Mesothelial cell of epicardium (in vitro differentiated cells): ENCODE results near the gene TANGO2. TPM values are rescaled to one million over a fixed set of nuclear protein-coding genes. Genes with fewer than 3 reads are reported as not detected.
A peak's percentile ranks its signal among the peaks of the same experiment; 100 is the strongest.

Source experiments
- DNase-seq, 2 experiments: peaks; one replicate each; pipeline ENCODE4 v3.0.0; 2021; ENCODE audit warnings: low spot score in 2 of 2; ENCODE audit not compliant: unreplicated experiment in 2 of 2
- H3K27ac Mint-ChIP-seq: 2 replicates; pipeline ENCODE4 v1.8.0; 2021; ENCODE audit warnings: mixed read lengths
- H3K27me3 Mint-ChIP-seq: 2 replicates; pipeline ENCODE4 v1.8.0; 2021; ENCODE audit warnings: low read depth, mixed read lengths
- H3K36me3 Mint-ChIP-seq: 2 replicates; pipeline ENCODE4 v1.8.0; 2021; ENCODE audit warnings: mixed read lengths
- H3K4me1 Mint-ChIP-seq: 2 replicates; pipeline ENCODE4 v1.8.0; 2021; ENCODE audit warnings: mixed read lengths
- H3K4me3 Mint-ChIP-seq: 2 replicates; pipeline ENCODE4 v1.8.0; 2021; ENCODE audit warnings: mild to moderate bottlenecking, moderate library complexity, mixed read lengths
- H3K9me3 Mint-ChIP-seq: 2 replicates; pipeline ENCODE4 v1.8.0; 2021; ENCODE audit warnings: mixed read lengths
- microRNA-seq: library from miRNA; unstranded; fragments of <30 nt; microRNA quantifications from one replicate; pipeline ENCODE4 v1.2.0, GENCODE V29; 2021; ENCODE audit warnings: inconsistent platforms, mixed read lengths
- total RNA-seq: library from RNA; stranded (reverse); gene quantifications from 3 replicates; pipeline ENCODE4 v1.2.1, GENCODE V29; 2021
- TF ChIP-seq, protein P1 (sequence below): fragments of 200-600 bp; sonication (generic); IDR thresholded peaks from one replicate; pipeline ENCODE4 v1.5.0; 2021; ENCODE audit warnings: antibody characterized with exemption; ENCODE audit not compliant: unreplicated experiment

Gene TANGO2
- total RNA-seq, 1 donor from 2014 or later: 15.6 TPM

DNA sequence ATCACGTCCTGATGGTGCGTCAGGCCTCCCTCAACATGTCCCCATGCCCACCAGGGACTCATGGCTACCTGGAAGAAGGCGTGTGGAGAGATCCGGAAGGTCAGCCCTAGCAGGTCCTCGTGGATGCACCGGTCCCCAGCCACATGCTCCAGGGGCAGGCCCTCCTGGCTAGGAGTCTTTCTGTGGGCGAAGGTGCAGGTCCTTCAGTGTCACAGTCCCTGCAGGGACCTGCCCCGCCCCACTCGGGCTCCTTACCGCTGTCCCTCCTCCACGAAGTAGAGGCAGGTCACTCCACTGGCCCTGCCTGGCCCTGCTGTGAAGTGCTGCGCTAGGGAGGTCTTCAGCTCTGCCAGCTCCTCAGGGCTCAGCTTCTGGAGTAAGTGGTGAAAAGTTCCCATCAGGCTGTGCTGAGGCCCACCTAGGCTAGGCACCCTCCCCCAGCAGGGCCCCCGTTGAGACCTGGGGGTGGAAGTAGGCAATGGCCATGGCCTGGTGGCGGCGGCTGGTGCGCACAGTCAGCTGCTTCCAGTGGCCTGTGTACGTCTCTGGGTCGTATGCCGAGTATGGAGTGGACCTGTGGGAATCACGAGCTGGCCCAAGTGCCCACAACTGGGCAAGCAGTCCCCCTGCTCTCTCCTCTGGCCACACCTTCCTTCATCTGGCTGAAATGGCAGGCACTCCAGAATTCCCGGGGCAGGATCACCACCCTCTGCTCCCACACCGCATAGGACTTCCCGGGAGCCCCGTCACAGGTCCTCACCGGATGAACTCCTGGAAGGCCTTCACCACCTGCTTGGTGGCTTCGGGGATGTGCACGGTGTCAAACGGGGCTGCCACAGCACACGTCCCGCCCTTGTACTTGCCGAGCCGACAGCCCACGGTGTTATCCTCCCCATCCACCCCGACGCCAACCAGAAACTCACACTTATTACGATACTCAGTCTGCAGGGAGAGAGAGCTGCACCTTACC lies 93.9 kb downstream of the TANGO2 start:
- H3K27ac Mint-ChIP-seq: peak overlapping the region; percentile 66
- H3K4me1 Mint-ChIP-seq: peaks cover 18% of the 10 kb centered on the region
- peak overlapping the region; percentile 83 for H3K4me3 Mint-ChIP-seq
- TF ChIP-seq, protein P1, sequence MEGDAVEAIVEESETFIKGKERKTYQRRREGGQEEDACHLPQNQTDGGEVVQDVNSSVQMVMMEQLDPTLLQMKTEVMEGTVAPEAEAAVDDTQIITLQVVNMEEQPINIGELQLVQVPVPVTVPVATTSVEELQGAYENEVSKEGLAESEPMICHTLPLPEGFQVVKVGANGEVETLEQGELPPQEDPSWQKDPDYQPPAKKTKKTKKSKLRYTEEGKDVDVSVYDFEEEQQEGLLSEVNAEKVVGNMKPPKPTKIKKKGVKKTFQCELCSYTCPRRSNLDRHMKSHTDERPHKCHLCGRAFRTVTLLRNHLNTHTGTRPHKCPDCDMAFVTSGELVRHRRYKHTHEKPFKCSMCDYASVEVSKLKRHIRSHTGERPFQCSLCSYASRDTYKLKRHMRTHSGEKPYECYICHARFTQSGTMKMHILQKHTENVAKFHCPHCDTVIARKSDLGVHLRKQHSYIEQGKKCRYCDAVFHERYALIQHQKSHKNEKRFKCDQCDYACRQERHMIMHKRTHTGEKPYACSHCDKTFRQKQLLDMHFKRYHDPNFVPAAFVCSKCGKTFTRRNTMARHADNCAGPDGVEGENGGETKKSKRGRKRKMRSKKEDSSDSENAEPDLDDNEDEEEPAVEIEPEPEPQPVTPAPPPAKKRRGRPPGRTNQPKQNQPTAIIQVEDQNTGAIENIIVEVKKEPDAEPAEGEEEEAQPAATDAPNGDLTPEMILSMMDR: no peak
- H3K9me3 Mint-ChIP-seq: no peaks in the 10 kb centered on the region
- DNase-seq: no peak
- peaks cover 10% of the 10 kb centered on the region for H3K36me3 Mint-ChIP-seq
- H3K27me3 Mint-ChIP-seq: no peaks in the 10 kb centered on the region

DNA sequence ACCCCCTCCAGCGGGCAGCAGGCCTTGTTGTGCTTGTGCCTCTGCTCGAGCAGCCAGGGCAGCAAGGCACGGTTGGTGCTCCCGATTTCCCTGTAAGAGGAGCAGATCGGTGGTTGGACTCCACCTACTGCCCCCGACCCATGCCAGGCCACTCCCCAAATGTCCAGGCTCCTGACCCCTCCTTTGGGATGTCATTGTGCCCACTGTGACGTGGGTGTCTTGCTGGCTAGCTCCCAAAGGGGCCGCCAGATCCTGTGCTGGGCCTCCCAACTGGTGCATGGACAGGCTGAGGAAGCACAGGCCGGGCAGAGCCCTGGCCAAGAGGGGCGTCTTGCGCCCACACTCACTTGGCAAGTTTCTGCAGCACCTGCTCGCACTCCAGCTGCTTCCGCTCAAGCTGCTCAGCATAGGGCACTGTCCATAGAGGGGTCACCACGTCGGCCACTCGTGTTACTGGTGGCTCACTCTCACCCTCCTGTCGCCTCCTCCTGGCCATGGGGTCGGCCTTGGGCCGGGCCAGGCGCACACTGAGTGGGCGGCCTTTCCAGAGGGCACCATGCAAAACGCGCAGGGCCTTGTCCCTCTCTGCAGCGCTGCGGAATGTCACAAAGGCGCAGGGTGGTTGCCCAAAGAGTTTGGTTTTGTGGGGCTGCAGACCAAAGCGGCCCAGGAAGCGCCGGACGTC lies 94.9 kb downstream of the TANGO2 start, which contains the start of gene RANBP1:
Gene RANBP1, plus strand, starts transcription at position 414 of the 685 bp plus-strand sequence. Its CDS starts 81 bp downstream, at position 495.
- no peaks in the 10 kb centered on the region for H3K9me3 Mint-ChIP-seq
- H3K4me3 Mint-ChIP-seq: peak within 1 kb of the TSS; percentile 83
- TF ChIP-seq, protein P1: no peak
- H3K27me3 Mint-ChIP-seq: no peaks in the 10 kb centered on the region
- peaks cover 10% of the 10 kb centered on the region for H3K36me3 Mint-ChIP-seq
- H3K4me1 Mint-ChIP-seq: peaks cover 18% of the 10 kb centered on the region
- no peak for DNase-seq
- H3K27ac Mint-ChIP-seq: peak within 1 kb of the TSS; percentile 94

DNA sequence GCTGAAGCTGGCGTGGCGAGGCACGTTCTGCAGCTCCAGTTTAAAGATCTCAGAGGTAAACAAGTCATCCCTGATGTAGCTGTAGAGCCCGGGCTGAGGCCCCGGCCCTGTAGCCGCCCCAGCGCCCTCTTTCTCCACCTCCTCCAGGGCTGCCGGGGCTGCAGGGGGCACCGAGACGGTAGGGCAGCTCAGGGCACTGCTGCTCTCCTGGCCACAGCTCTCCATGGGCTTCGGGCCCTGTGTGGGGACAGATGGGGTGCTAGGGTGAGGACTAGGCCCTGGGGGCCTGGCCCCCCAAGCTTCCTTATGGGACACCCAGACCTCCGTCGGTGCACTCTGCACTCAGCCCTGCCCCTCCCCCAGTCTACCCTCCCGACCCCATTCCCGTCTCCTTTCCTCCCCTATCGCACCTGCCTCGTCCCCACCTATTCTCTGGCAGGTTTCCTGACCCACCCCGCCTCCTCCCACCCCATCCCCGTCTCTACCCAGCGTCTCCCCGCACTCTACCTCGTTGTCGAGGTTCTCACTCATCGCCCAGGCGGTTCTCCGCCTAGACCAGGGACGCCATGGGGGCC lies 95.6 kb downstream of the TANGO2 start:
- Mint-ChIP-seq H3K9me3 (no peaks in the 10 kb centered on the region), H3K4me1 (peaks cover 18% of the 10 kb centered on the region), H3K27me3 (no peaks in the 10 kb centered on the region), H3K36me3 (peaks cover 10% of the 10 kb centered on the region), H3K4me3 (peak overlapping the region; percentile 83), H3K27ac (peak overlapping the region; percentile 94)
- DNase-seq: no peak
- TF ChIP-seq, protein P1: no peak

Small RNA genes within 50 kb of the gene (microRNA-seq; reads per million reads assigned to microRNA genes)
- 445 reads per million, percentile 73 among the genes with 10 or more reads in this experiment for gene MIR185
- gene MIR6816: not detected

Other genes with a start within 250 kb of the TANGO2 start
- gene GNB1L, start 166.2 kb upstream of the TANGO2 start, total RNA-seq: 9.0 to 9.9 TPM (median 9.8 TPM) in 3 replicates
- 32.2 to 35.1 TPM (median 34.3 TPM) in 3 replicates for gene RTL10, start 166.2 kb upstream of the TANGO2 start, total RNA-seq
- gene COMT, start 79.3 kb upstream of the TANGO2 start, total RNA-seq: 87.8 to 93.5 TPM (median 93.5 TPM) in 3 replicates
- gene TXNRD2, start 79.3 kb upstream of the TANGO2 start, total RNA-seq: 21.0 to 23.2 TPM (median 22.9 TPM) in 3 replicates
- gene ARVCF, start 4.3 kb upstream of the TANGO2 start, total RNA-seq: 38.4 to 43.8 TPM (median 41.2 TPM) in 3 replicates
- 69.4 to 72.3 TPM (median 71.5 TPM) in 3 replicates for gene DGCR8, start 59.1 kb downstream of the TANGO2 start, total RNA-seq
- 154 to 155 TPM (median 154 TPM) in 3 replicates for gene RANBP1, start 95.0 kb downstream of the TANGO2 start, total RNA-seq
- gene TRMT2A, start 96.1 kb downstream of the TANGO2 start, total RNA-seq: 68.7 to 78.1 TPM (median 76.0 TPM) in 3 replicates
- gene ZDHHC8, start 110.7 kb downstream of the TANGO2 start, total RNA-seq: 82.4 to 86.2 TPM (median 82.4 TPM) in 3 replicates
- not detected in 3 replicates for gene CCDC188, start 129.9 kb downstream of the TANGO2 start, total RNA-seq
- 8.9 to 10.0 TPM (median 9.5 TPM) in 3 replicates for gene RTN4R, start 247.2 kb downstream of the TANGO2 start, total RNA-seq